ENCODE measurements around the gene AGAP1.

DNA sequence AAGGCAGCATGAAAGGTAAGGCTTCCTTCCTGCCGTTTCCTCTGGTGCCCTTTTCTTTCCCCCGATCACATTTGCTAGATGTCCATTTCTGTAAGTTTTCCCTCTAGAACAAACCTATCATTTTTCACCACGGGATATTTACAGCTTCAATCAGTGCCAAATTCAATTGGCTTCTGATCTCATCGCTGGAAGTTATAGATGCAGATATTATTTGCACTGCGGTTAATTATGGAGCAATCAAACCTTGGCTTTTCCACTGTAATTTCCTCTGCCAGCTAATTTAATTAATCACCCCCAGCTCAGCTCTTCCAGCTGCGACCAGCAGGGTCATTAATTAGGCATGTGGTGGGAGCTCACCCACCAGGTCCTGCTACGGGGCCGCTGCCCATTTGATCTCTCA lies 588.2 kb downstream of the AGAP1 start:
- TF ChIP-seq POLR2AphosphoS5 (IDR thresholded peaks at IDR 0.05; ENCODE audit: low read depth, low read length) (no peak), TAF1 (IDR thresholded peaks at IDR 0.05; ENCODE audit: borderline replicate concordance, low read depth, low read length) (no peak)

Data from GM12892 (cell line).